T-helper 2 cell treated with Interferon-gamma antibody and Interleukin-4, amounts not matched to agents 100 ng/mL and 5 ng/mL, for 36 hours (primary cell): Measurements from ENCODE around the gene CPSF4L. TPM values are rescaled to one million over a fixed set of nuclear protein-coding genes. Genes with fewer than 3 reads are reported as not detected.

Experiments used
- intact Hi-C: fragments of 100-400 bp; cut with micrococcal nuclease; formaldehyde crosslinking; loops from one replicate; pipeline ENCODE4 v1.15.1; 2023
- total RNA-seq: library from RNA; stranded (reverse); gene quantifications from 2 replicates; pipeline ENCODE4 v1.2.3, GENCODE V29; 2022

The CPSF4L gene
- total RNA-seq, 1 donor from 2014 or later, result not detected

DNA sequence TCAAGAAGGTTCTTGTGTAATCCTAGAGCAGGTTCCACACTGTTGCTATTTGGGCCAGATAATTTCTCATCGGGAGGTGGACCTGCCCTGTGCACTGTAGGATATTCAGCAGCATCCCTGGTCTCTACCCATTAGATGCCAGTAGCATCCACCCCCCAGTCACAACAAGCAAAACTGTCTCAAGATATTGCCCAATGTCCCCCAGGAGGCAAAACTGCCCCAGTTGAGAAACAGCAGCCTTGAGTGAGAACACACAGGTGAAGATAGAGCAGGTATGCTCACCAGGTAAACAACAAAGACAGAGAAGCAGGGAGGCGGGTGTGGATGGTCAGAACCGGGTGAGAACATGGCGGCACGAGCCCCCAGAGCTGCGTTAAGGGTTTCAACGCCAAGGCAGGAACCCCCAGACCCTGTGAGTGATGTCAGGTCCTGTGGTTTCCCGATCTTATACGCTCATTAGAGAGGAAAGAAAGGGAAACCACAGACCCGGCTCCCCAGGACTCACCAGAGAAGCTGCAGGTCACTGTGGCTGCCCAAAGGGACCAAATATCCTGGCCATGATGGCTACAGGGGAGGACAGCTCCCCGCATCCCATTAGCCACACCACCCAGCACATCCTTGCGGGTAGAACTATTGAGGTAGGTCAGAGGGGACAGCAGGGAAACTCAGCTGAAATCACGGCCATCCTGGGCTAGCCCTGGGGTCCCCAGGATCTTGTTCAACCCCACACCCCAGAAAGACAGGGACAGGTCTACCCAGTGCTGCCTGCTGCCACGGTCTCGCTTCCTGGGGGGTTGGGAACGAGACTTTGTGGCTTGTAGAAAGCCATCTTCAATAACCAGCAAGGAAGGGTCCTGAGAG, 28.9 kb upstream of the CPSF4L start:
- intact Hi-C loops, result no loop called here

DNA sequence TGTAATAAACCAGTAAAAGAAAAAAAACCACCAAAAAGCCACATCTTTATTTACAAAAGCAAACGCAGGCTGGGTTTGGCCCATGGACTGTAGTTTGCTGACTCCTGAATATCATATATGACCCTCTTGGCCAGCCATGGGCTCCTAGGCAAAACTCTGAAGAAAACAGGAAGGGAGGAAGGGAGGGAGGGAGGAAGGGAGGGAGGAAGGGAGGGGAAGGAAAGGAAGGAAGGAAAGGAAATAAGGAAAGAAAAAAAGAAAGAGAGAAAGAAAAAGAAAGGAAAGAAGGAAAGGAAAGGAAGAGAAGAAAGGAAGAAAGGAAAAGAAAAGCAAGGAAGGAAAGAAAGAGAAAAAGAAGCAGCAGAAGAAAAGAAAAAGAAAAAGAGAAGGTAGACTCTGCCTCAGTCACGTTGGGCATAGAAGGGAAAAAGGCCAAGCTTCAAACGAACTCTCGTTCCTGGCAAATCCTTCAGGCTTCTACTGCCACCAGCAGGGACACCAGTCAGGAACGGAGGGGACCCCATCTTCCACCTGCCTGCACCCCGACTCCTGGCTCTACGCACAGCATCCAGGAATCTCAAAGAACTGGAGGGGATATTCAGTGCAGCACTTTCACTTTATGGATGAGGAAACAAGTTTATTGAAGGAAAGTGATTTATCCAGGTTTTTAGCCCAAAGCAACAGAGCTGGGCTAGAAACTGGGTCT, 28.0 kb upstream of the CPSF4L start:
- intact Hi-C loops, result no loop called here

DNA sequence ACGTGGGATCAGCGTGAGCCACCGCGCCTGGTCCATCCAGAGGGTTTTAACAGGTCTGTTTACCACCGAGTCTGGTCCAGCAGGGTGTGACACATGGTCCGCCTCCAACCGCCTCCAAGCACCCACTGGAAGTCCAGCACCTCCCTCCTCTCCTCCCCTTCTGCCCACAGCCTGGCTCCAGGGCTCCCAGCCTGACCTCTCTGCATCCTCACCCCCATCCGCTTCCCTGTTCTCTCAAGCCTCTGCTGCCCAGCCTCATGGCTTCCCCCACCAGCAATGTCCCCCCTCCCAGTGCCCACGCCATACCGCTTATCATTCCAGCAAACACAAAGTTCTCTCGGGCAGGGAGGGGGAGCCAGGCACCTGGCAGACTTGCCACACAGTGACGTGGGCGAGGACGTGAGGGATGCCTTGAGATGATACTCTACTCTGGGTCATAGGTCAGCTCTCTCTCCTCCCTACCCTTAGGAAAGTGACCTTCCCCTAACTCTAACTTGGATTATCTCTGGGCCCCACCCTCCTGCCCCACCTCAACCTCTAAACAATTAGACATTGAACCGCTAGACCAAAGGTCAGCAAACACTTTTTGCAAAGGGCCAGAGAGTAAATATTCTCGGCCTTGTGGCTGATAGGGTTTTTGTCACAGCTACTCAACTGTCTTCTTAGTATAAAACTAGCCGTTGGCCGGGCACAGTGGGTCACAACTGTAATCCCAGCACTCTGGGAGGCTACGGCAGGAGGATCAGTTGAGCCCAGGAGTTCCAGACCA, 27.0 kb upstream of the CPSF4L start:
- intact Hi-C loops, result no loop called here

DNA sequence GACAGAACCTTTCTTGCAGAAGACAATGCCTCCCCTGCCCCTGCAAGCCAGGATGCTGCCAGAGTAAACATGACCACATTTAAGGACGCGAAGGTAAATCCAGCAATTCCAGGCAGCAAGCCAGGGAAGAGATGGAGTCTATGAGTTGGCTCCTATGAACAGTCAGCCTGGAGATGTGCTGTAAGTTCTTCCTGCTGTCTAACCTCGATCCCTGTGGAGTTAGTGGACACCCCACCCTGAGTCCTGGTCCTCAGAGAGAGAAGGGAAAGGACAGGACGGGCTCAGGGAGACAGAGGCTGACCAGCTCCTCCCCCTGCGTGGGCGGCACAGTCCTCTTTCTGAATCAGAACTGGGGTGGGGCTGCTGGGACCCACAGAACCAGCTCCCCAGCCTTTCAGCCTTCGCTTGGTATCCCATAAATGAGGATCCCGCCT, 25.2 kb upstream of the CPSF4L start:
- intact Hi-C loops, result no loop called here

DNA sequence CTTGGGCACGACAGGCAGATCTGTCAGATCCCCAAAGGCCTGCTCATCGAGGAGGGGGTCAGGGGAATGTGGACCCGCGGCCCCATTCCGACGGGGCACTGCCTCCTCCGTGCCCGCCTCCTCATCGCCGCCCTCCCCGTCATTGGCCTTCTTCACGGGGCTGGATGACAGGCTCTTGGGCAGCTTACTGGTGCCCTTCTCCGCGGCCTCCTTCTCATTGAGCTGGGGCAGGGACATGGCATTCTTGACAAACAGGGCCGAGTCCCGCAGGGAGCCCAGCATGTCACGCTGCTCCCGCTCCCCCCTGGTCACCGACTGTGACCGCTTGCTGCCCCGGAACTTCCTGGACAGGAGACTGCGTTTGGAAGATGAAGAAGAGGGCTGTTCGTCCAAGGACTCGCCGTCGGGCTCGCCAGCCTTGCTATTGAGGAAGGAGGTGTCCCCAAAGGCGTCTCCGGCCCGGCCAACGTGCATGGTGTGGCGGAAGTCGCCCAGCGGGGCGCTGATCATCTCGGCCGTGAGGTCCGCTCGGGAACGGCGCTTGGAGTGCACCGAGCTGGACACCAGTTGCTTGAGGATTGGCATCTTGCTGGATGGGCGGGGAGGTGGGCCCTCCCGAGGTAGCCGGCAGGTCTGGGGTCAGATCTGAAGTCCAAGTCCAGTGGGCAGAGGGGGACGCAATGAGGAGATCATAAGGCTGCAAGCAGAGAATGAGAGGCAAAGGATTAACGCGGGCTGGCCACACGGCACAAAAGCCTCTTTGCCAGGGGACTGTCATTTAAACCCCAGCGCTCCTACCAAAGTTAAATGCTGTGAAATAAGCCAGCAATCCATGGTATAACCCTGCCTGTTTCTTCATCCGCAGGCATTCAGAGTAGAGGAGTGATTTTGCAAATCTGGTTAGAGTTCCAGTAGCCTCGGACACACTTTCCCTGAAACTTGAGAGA, 24.5 kb upstream of the CPSF4L start:
- intact Hi-C loops, result no loop called here

DNA sequence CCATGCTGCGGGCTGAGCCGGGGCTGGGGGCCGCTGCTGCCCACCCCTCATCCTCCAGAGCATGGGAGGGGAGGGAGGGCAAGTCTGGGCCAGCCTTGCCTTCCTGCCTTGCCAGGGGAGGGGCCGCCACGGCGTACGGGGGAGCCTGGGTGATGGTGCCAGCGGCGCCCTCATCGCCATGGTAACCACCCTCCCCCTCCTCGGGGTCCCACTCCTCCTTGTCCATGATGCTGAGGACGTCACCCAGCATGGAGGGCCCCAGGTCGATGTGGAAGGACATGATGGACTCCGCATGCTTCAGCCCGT, 23.9 kb upstream of the CPSF4L start:
- intact Hi-C loops, result no loop called here

DNA sequence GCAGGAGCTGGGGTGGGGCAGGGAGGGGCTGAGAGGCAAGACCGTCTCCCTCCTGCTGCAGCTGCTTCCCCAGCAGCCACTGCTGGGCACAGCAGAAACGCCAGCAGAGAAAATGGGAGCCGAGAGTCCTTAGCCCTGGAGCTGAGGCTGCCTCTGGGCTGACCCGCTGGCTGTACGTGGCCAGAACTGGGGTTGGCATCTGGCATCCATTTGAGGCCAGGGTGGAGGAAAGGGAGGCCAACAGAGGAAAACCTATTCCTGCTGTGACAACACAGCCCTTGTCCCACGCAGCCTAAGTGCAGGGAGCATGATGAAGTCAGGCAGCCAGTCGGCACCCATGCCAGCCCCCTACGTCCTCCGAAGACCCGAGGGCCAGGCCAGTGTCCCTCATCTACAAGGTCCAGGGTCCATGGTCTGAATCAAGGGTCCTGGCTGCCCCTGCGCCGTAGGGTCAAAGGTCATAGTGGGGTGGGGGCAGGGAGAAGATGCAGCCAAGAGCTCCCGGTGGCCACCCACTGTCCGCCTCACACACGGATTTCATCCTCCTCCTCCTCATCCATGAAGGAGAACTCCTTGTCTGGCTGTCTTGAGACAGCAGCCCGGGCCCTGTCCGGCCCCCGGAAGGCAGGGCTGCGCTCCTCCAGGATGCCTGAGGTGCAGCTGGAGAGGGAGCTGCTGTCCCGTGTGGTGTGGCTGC, 23.4 kb upstream of the CPSF4L start:
- intact Hi-C loops, result no loop called here

DNA sequence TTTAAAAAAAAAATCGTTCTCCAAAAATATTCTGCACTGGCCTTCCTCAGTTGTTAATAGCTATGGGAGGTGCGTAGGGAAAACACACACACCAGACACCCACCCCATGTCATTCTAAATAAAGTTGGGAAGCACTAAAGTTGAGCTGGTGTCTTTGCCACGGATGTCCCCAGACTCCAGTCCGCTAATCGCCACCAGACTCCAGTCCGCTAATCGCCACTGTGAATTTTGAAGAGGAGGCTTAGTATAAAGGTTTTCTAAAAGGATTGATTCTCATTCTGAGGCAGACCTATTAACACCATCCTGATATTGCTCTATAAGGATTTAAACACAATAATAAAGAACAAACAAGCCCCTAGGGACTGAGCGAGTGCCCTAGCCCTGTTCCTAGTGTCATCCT, 22.7 kb upstream of the CPSF4L start:
- intact Hi-C loops, result no loop called here

DNA sequence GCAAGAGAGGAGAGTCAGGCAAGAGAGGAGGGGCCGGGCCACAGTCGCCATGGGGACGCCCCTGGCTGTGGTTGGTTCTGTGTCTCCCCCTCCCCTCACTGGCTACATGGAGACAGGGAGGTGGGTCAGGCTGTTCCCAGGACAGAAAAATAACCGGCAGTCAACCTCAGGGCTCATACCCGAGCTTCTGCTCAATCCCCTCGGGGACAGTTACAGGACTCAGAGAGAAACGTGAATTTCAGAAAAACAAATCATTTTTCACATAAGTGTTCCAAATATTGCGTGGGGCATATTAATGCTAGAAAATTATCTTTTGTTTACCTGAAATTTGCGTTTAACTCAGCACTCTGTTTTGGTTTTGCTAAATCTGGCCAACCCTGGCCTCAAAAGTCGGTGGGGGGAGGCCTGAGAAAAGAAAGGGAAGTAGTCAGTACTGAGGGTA, 22.2 kb upstream of the CPSF4L start:
- intact Hi-C loops, result no loop called here

DNA sequence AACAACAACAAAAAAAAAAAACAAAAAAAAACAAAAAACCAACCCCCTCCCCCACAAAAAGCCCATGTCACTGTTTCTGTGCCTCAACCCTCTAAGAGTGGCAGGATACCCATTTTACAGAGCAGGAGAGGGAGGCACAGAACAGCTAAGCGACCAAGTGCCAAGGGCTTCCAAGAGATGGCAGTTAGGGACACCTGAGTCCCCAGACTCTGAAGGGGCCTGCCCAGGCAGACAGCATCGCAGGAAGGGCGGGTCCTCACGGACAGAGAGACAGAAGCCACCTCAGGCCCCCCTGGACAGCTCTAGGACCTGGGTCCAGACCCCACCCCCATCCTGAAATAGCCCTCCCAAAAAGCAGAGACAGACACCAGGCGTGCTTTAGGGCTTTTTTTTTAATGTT, 21.6 kb upstream of the CPSF4L start:
- intact Hi-C loops, result no loop called here

DNA sequence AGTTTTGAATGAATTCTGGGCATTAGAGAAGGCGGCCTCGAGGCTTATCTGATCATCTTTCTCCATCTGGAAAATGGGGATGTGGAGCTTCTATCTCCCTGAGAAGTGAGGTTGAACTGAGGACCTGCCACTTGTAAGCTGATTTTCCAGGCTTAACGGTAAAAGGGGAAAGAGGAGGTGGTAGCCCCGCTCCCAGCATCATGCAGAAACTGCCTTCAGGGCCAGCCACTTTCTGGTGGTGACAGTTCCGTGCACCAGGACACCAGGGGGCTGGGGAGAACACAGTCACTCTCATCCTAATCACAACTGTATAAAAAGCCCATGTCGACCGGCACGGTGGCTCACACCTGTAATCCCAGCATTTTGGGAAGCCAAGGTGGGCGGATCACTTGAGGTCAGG, 20.9 kb upstream of the CPSF4L start:
- intact Hi-C loops, result no loop called here

DNA sequence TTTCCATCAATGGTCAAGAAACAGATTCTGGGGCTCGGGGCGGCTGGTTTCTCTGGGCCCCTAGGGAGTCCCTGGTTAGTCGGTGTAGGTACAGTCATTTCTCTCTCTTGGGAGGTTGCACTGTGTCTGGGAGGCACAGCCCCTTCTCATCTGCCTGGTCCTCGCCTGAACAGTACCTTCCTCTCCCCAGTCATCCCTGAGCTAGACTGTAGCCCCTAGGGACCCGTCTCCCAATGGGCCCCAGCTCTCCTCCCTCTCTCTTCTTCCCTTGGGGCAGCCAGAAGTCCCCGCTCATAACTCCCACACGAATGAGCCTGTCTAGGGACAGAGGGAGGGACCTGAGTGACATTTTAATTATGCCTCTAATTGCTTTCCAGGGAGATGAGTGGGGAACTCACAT, 20.2 kb upstream of the CPSF4L start:
- intact Hi-C loops, result no loop called here

DNA sequence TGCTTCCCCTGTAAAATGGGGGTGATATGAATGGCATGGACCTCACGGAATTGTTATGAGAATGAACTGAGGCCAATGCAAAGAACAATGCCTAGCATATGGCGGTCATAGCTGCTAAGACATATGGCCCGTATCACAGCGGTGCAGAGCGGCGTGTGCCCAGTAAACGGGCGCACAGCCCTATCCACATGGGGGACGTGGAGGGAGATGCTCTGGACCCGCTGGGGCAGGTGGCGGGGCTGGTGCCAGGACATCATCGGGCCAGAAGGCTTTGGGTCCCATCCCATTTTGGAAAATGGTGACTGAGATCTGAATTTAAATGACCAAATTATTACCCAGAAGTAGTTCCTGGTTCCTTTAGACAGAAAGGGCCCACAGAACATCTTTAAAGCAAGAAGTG, 18.5 kb upstream of the CPSF4L start:
- intact Hi-C loops, result no loop called here

DNA sequence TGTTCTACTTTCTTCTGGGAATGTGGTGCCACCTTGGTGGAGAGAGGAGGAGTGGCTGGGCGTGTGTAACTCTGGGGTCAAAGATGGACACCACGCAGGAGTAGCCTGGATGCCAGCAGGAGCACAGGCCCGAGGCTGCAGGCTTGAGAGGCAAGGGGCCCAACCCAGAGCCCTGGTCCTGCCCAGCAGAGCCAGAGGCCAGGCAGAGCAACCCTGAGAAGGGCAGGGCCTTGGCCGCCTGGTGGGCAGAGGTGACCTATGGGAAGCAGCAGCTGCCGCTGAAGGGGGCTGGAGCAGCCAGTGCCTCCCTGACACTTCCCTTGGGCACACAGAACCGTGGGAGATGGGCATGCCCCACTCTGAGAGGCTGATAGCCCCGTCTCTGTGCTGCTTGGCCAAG, 18.0 kb upstream of the CPSF4L start:
- intact Hi-C loops, result no loop called here

DNA sequence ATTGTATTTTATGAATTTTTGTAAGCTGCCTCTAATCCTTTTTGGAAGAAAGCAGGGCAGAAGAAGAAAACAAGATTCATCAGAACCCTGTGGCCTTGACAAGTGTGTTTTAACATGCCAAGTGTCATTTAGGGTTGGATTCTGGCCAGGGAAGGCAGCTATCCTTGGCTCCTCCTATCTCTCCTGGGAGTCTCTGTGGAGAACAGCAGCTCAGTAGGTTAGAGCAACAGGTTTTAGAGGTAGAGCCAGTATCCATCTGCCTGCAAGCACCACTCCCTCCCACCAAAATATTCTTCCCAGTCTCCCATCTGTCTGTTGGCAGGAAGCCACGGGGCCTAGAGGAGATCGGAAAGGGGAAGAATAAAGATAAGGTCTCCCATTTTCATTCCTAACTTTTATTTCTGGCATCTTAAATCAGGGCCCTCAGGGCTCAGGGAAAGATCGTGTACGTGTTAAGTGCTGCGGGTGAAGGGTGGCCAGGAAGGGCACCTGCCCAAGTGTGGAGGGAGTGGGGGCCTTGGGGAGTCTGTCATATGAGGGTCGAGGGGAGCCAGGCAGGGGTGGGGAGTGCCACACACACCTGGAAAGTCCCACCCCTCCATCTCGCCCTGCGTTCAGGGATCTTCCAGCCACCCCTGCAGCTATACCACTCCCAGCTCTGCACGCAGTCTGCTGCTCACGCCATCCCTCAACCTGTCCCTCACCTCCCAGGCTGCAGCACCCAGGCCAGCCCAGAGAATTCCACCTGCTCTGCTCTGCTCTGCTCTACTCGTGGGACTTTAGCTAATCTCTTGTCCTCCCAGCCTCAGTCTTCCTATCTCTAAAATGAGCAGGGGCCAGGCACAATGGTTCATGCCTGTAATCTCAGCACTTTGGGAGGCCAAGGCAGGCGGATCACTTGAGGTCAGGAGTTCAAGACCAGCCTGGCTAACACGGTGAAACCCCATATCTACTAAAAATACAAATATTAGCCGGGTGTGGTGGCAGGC, 17.1 kb upstream of the CPSF4L start:
- intact Hi-C loops, result no loop called here

DNA sequence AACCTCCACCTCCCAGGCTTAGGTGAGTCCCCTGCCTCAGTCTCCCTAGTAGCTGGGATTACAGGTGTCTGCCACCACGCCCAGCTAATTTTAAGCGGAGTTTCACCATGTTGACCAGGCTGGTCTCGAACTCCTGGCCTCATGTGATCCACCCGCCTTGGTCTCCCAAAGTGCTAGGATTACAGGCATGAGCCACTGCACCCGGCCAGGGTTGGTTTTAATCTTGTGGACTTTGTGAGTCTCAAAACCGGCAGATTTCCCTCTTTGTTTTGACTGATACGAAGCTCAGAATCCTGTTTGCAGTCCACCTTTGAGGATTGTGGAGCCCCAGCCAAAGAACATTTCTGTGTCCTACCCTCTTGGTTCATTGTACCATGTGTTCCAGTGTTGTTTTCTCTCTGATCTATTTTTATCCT, 16.4 kb upstream of the CPSF4L start:
- intact Hi-C loops, result no loop called here

DNA sequence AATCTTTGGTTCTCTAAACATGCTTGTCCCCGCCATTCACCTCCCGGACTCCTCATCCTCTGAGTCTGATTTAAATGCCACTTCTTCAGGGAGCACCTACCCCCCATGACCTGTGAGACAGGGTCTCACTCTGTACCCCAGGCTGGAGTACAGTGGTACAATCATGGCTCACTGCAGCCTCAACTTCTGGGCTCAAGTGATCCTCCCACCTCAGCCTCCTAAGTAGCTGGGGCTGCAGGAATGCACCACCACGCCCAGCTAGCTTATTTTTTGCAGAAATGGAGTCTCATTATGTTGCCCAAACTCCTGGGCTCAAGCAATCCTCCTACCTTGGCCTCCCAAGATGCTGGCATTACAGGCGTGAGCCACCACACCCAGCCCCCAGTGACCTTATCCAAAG, 12.8 kb upstream of the CPSF4L start:
- intact Hi-C loops, result no loop called here

DNA sequence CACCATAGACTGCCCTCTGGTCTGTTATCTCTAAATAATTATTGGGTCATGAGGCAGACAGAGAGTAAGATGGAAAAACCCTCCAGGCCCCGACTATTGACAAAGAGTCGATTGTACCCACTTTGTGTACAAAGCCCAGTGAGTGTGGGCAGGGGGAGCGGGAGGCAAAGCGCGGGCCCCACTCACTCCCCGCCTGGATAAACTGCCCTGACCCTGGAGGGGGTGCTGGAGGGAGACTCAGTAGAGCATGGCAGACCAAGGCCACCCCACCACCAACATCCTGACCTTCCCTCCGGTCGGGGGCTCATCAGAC, 11.2 kb upstream of the CPSF4L start:
- intact Hi-C loops, result no loop called here

DNA sequence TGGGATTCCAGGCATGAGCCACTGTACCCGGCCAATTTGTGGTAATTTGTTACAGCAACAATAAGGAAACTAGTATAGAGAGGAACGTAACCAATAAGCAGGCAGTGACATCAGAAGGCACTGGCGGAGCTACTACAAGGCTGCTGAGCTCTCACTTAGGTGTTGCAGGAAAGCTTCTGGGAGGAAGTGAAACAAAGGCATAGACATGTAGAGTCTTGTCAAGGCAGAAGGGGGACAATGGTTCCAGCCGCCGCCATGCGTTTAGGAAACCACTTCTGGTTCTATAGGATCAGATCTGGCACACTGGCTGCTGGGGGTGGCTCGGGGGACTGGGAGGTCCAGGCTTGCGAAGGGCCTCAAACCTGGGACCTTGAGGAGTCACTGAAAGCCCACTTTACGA, 9.4 kb upstream of the CPSF4L start:
- intact Hi-C loops, result no loop called here
